Measurements from ENCODE around the gene CALCOCO2.

Gene CALCOCO2

DNA sequence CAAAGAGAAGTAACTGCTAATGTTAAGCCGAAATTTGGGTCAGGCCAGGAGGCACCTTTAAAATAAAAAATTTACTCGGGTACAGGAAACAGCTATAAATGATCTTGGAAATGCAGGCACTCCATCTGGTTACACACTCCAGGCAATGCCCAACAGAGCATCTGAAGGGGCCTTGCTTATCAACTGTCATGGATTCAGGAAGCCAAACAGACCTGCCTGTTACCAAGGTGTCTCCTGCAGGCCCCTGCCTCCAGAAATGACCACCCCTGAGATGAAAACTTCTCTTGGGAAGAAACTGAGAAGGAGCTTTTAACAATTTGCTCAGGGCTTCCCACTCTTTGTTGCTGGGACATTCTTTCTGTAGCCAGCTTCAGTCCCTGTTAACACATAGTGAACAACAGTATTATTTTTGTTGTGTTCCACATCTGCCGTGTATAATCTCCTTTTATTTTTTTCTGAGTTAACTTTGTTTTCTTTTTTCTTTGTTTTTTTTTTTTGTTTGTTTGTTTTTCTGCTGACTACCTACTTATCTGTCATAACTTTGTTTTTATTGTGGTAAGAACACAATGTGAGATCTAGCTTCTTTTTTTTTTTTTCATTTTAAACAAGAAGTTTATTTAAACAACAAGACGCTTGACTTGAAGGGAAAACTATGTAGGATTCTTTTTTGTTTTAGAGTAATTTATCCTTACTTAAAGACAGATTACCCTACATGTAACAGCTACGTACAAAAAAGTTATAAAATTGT is 43.0 kb downstream of the CALCOCO2 start:
- no peak overlapping the region for H3K4me3 Mint-ChIP-seq
- no peaks in the 10 kb centered on the region for H3K9me3 Mint-ChIP-seq
- DNase-seq (no peak), ATAC-seq (replicated peaks) (no peak)
- no peak overlapping the region for H3K27ac Mint-ChIP-seq
- H3K27me3 Mint-ChIP-seq, result no peaks in the 10 kb centered on the region
- H3K4me1 Mint-ChIP-seq, result peaks cover 0 to 3% of the 10 kb centered on the region in 2 donors
- H3K36me3 Mint-ChIP-seq, result no peaks in the 10 kb centered on the region

GRCh38 chr17:48878920-48879898 is 48.4 kb downstream of the CALCOCO2 start:
- peaks cover 0 to 4% of the 10 kb centered on the region in 2 donors for H3K27me3 Mint-ChIP-seq
- peak; percentile 48 for DNase-seq
- H3K9me3 Mint-ChIP-seq, result no peaks in the 10 kb centered on the region
- no peak overlapping the region for H3K4me3 Mint-ChIP-seq
- ATAC-seq (replicated peaks), result peak; percentile 89
- no peaks in the 10 kb centered on the region for H3K36me3 Mint-ChIP-seq
- no peaks in the 10 kb centered on the region for H3K4me1 Mint-ChIP-seq
- H3K27ac Mint-ChIP-seq, result no peak overlapping the region

DNA sequence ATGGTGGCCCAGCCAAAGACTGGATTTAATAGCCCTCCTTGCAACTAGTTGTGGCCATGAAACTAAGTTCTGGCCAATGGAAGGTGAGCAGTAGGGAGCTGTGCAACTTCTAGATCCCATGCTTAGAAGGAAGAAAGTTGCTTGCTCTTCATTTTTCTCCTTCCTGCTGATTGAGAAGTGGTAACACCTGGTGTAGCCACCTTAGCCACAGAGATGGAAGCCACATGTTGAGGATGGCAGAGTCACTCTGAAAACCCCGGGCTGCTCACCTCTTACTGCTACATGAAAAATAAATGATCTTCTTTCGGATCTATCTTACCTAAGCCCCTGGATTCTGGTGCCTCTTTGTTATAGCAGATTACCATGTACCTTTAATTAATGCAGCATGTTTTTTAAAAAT is 51.4 kb downstream of the CALCOCO2 start:
- H3K27ac Mint-ChIP-seq, result no peak overlapping the region
- peaks cover 0 to 4% of the 10 kb centered on the region in 2 donors for H3K27me3 Mint-ChIP-seq
- no peak overlapping the region for H3K4me3 Mint-ChIP-seq
- H3K4me1 Mint-ChIP-seq, result peaks cover 0 to 8% of the 10 kb centered on the region in 2 donors
- H3K9me3 Mint-ChIP-seq, result no peaks in the 10 kb centered on the region
- H3K36me3 Mint-ChIP-seq, result no peaks in the 10 kb centered on the region
- DNase-seq (no peak), ATAC-seq (replicated peaks) (no peak)

DNA sequence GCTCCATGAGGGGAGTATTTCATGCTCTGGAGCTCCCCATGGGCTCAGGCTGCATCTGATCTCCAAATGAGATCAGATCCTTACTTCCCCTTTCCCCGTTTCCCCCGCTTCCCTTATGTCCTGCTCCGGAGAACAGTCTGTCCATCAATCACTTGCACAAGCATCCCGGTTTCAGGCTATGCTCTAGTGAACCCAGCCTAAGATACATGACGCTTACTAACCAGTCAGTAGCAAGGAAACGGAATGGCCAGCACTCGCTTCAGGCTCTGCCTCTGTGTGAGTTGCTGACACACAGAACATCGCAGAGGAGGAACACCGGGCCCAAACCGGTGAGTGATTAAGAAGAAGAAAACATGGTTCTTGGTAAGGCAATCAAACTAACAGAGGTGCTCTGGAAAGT is 52.3 kb downstream of the CALCOCO2 start:
- H3K27ac Mint-ChIP-seq, result no peak overlapping the region
- no peaks in the 10 kb centered on the region for H3K9me3 Mint-ChIP-seq
- DNase-seq, result no peak
- peaks cover 0 to 8% of the 10 kb centered on the region in 2 donors for H3K4me1 Mint-ChIP-seq
- H3K36me3 Mint-ChIP-seq, result no peaks in the 10 kb centered on the region
- H3K27me3 Mint-ChIP-seq, result peaks cover 0 to 4% of the 10 kb centered on the region in 2 donors
- no peak for ATAC-seq (replicated peaks)
- no peak overlapping the region for H3K4me3 Mint-ChIP-seq

DNA sequence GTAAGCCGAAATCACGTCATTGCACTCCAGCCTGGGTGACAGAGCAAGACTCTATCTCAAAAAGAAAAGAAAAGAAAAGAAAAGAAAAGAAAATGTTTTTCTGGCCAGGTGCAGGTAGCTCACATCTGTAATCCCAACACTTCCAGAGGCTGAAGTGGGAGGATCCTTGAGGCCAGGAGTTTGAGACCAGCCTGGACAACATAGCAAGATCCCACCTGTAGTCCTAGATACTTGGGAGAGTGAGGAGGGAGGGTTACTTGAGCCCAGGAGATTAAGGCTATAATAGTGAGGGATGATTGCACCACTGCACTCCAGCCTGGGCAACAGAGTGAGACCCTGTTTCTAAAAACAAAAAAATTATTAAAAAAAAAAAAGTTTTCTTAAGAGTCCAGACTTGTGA is 59.3 kb downstream of the CALCOCO2 start:
- ATAC-seq (replicated peaks), result no peak
- Mint-ChIP-seq H3K27me3 (no peaks in the 10 kb centered on the region), H3K9me3 (no peaks in the 10 kb centered on the region), H3K4me1 (peaks cover 2 to 26% of the 10 kb centered on the region in 2 donors), H3K27ac (no peak overlapping the region), H3K36me3 (peaks cover 1 to 8% of the 10 kb centered on the region in 2 donors), H3K4me3 (no peak overlapping the region)
- DNase-seq, result no peak

DNA sequence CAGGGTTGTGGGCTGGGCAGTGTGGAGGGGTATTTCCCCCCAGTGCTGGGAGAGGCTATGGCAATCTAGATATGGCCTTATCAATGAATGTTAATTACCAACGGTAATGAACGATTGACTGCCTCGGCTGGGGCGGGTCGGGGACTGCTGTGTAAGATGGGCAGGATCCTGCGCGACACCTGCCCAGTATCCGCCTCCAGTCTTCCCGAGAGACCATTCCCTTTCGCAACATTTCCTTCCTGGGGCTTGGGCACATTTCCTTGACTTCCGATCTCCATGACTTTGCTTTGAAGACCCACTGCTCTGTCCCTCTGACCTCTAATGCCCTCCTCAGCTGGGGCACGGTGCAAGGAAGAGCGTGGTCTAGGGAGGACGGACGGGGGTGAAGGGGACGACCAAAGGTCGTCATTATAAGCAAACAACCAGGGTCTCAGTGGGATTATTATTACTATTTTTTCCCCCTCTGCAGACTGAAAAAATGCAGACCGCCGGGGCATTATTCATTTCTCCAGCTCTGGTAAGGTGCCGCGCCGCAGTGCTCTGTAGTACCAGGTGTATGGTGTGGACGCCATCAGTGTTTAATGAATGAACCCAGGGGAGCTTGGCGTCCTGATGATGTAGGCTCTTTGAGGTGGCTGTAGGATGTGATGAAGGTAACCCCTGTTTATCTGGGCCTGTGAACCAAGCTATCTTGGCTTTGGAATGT is 62.3 kb downstream of the CALCOCO2 start:
- H3K27ac Mint-ChIP-seq, result peak overlapping the region; percentile 96
- no peaks in the 10 kb centered on the region for H3K27me3 Mint-ChIP-seq
- DNase-seq (no peak), ATAC-seq (replicated peaks) (no peak)
- H3K4me3 Mint-ChIP-seq, result peak overlapping the region; percentile 97 to 100
- no peaks in the 10 kb centered on the region for H3K9me3 Mint-ChIP-seq
- H3K36me3 Mint-ChIP-seq, result peaks cover 12 to 22% of the 10 kb centered on the region in 2 donors
- peaks cover 7 to 33% of the 10 kb centered on the region in 2 donors for H3K4me1 Mint-ChIP-seq

DNA sequence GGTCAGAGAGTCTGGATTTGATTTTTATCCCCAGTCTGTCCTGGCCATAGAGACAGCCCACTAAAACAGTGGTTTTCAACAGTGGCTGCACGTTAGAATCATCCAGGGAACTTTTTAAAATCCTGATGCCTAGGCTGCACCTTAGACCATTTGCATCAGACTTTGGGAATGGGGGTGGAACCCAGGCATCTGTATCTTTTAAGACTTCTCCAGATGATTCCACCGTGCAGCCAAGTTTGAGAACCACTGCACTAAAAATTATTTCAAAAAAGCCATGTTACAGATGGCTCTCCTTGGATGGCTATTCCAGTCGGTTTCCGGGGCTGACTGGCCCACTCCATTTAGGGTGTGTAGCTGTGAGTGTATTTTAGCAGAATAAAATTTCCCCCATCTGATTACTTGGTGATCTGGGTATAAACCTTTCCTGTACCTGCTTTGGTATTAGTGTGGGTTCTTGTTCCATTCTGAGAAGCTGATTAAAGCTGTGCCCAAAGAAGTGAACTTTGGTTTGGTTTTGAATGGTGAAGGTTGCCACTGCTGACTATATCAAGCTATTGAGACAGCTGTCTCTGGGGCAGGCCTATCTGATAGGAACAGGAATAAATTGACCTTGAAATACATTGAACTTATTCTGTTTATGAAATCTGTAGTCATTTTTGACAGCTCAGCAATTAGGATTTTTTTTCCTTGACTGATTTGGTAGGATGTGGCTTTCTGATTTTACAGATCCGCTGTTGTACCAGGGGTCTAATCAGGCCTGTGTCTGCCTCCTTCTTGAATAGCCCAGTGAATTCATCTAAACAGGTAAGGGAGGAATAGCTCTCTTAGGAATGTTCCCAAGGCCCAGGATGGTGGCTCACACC is 63.0 kb downstream of the CALCOCO2 start:
- no peak overlapping the region for H3K27ac Mint-ChIP-seq
- H3K4me1 Mint-ChIP-seq, result peaks cover 7 to 33% of the 10 kb centered on the region in 2 donors
- no peak for ATAC-seq (replicated peaks)
- no peaks in the 10 kb centered on the region for H3K27me3 Mint-ChIP-seq
- DNase-seq, result no peak
- H3K36me3 Mint-ChIP-seq, result peaks cover 12 to 28% of the 10 kb centered on the region in 2 donors
- H3K4me3 Mint-ChIP-seq, result peak overlapping the region; percentile 97 to 100
- no peaks in the 10 kb centered on the region for H3K9me3 Mint-ChIP-seq

GRCh38 chr17:48894886-48895285 is 64.1 kb downstream of the CALCOCO2 start:
- peaks cover 12 to 28% of the 10 kb centered on the region in 2 donors for H3K36me3 Mint-ChIP-seq

DNA sequence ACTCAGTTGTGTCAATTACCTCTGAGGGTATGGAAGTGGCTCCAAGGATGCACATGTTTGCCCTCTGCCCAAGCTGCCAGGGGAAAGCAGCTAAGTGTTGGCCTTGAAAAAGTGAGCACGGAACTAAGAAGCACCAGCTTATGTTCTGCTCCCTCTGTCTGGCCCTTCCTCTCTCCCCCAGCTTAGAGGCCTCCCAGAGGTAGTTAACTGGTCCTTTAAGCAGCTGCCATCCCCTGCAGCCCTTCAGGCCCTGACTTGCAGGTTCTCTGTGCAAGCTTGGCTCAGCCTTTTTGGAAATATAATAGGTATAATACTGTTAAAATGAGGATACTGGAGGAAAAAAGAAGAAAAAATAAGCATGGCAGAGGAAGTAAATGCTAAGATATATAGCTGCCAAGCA is 70.4 kb downstream of the CALCOCO2 start:
- H3K4me3 Mint-ChIP-seq, result no peak overlapping the region
- no peaks in the 10 kb centered on the region for H3K27me3 Mint-ChIP-seq
- H3K27ac Mint-ChIP-seq, result no peak overlapping the region
- no peaks in the 10 kb centered on the region for H3K9me3 Mint-ChIP-seq
- ATAC-seq (replicated peaks), result no peak
- DNase-seq, result no peak
- no peaks in the 10 kb centered on the region for H3K4me1 Mint-ChIP-seq
- peaks cover 3 to 11% of the 10 kb centered on the region in 2 donors for H3K36me3 Mint-ChIP-seq

More at GRCh38 chr17:48894886-48895285, 64.1 kb downstream of the CALCOCO2 start:
- Mint-ChIP-seq H3K4me1 (peaks cover 7 to 33% of the 10 kb centered on the region in 2 donors), H3K9me3 (no peaks in the 10 kb centered on the region), H3K27me3 (no peaks in the 10 kb centered on the region), H3K4me3 (no peak overlapping the region), H3K27ac (no peak overlapping the region)
- DNase-seq (no peak), ATAC-seq (replicated peaks) (no peak)

GRCh38 chr17:48903401-48903800 is 72.6 kb downstream of the CALCOCO2 start:
- H3K9me3 Mint-ChIP-seq, result no peaks in the 10 kb centered on the region
- H3K4me3 Mint-ChIP-seq, result no peak overlapping the region
- DNase-seq (no peak), ATAC-seq (replicated peaks) (no peak)
- H3K4me1 Mint-ChIP-seq, result peaks cover 0 to 2% of the 10 kb centered on the region in 2 donors
- H3K36me3 Mint-ChIP-seq, result peaks cover 0 to 7% of the 10 kb centered on the region in 2 donors
- no peaks in the 10 kb centered on the region for H3K27me3 Mint-ChIP-seq
- no peak overlapping the region for H3K27ac Mint-ChIP-seq

- Mint-ChIP-seq H3K4me1 (peaks cover 5 to 6% of the 10 kb centered on the region in 2 donors), H3K36me3 (peaks cover 3 to 9% of the 10 kb centered on the region in 2 donors), H3K27me3 (no peaks in the 10 kb centered on the region), H3K9me3 (no peaks in the 10 kb centered on the region), H3K4me3 (no peak overlapping the region), H3K27ac (no peak overlapping the region)
- ATAC-seq (replicated peaks), result no peak
- DNase-seq, result no peak
Measured at GRCh38 chr17:48904428-48904827, 73.6 kb downstream of the CALCOCO2 start.

- peaks cover 16 to 22% of the 10 kb centered on the region in 2 donors for H3K36me3 Mint-ChIP-seq
- DNase-seq, result no peak
- no peak overlapping the region for H3K27ac Mint-ChIP-seq
- ATAC-seq (replicated peaks), result no peak
- H3K27me3 Mint-ChIP-seq, result no peaks in the 10 kb centered on the region
- no peak overlapping the region for H3K4me3 Mint-ChIP-seq
- no peaks in the 10 kb centered on the region for H3K9me3 Mint-ChIP-seq
- peaks cover 20 to 22% of the 10 kb centered on the region in 2 donors for H3K4me1 Mint-ChIP-seq
Measured at GRCh38 chr17:48905987-48906515, 75.2 kb downstream of the CALCOCO2 start.

- DNase-seq, result no peak
- Mint-ChIP-seq H3K4me3 (peak overlapping the region; percentile 98 to 100), H3K27ac (peak overlapping the region; percentile 99), H3K27me3 (no peaks in the 10 kb centered on the region), H3K9me3 (no peaks in the 10 kb centered on the region), H3K4me1 (peaks cover 32 to 38% of the 10 kb centered on the region in 2 donors), H3K36me3 (peaks cover 29 to 34% of the 10 kb centered on the region in 2 donors)
- ATAC-seq (replicated peaks), result peak in 1 of 2 donors; percentile 25
Measured at GRCh38 chr17:48907713-48908046, 76.8 kb downstream of the CALCOCO2 start.

Data from stimulated activated naive B cell treated with anti-CD40 and anti-IgM and Interleukin-4, amounts not matched to agents 10 μg/mL and 1 μg/mL and 100 μg/mL, for 72 hours (primary cell).